NCI-H460 (cell line): ENCODE data around the gene RILPL1. TPM values are rescaled to one million over a fixed set of nuclear protein-coding genes. Genes with fewer than 3 reads are reported as not detected.
"Not testable (repeated sequence)": the region's sequence is repeated elsewhere in the genome, so short reads cannot be mapped to it uniquely, and the experiment has no call there.

Experiments used
- DNase-seq: peaks from one replicate; pipeline ENCODE4 v3.0.0-alpha.2; 2016; ENCODE audit warnings: low read depth; ENCODE audit errors: extremely low read depth
- total RNA-seq: library from RNA; depleted of rRNA; stranded (reverse); fragments of >200 nt; shearing (Covaris generic); gene quantifications from 2 replicates; pipeline ENCODE4 v1.2.3, GENCODE V29; 2014

The RILPL1 gene
- total RNA-seq, 1 experiment from 2014 or later = 12.5 TPM

DNA sequence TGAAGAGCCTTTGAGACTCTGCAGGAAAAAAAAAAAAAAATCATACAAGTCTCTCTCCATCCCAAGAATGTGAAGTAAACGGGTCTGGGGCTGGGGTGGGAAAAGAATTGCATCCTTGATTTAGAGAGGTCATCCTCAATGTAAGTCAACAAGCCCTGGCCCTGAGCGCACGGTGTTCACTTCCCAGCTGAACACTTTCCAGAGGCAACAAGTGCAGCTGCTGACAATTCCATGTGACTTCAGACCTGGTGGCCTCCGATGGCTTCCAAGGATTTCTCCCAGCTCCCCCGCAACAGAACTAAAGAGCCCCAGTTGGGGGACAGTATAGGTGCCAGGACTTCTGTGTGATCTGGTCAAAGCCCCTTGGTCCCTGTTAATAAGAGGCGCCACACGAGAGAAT is 2.4 kb downstream of the RILPL1 start:
- no peak for DNase-seq

DNA sequence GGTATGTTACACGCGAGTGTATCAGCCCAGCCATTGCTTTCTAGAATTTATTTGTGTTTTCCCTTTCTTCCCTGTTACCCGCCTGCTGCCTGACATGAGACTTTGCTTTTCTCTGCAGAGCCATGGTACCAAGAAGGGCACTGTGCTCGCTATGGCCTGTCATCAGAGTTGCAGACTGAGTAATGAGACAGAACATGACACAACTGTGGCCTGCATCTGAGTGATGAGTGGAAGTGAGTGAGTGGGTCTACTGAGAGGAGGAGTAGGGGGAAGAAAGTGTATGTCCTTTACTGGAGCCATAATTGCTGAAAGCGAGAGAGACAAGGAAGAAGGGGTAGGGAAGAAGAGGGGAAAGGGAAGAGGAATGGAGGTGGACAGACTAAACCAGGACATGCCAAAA is 2.9 kb downstream of the RILPL1 start:
- no peak for DNase-seq

DNA sequence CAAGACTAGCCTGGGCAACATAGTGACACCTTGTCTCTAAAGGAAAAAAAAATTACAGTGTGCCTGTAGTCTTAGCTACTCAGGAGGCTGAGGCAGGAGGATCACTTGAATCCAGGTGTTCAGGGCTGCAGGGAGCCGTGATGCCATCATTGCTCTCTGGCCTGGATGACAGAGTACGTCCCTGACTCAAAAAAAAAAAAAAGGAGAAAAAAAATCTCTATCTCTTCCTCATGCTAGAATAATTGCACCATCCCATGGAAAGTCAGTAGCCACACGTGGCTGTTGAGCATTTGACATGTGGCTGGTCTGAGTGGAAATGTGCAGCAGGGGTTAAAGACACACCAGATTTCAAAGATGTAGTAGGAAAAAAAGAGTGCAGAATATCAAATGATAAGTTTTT is 3.8 kb downstream of the RILPL1 start:
- DNase-seq = no peak

DNA sequence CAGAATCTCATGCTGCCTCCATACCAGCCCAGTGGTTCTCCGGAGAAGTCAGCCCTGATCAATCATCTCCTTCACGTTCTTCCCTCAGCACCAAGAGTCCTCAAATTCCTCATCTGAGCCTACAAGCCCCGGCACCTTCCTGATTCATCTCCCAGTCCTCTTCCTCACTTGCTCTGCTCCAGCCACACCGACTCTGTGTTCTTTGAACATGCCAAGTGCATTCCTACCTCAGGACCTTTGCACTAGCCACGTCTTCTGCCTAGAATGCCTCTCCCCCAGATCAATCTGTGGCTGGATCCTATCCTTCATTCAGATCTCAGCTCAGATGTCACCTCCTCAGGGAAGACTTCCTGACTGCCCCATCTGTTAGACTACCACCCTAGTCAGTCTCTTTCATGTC is 4.7 kb downstream of the RILPL1 start:
- no peak for DNase-seq

DNA sequence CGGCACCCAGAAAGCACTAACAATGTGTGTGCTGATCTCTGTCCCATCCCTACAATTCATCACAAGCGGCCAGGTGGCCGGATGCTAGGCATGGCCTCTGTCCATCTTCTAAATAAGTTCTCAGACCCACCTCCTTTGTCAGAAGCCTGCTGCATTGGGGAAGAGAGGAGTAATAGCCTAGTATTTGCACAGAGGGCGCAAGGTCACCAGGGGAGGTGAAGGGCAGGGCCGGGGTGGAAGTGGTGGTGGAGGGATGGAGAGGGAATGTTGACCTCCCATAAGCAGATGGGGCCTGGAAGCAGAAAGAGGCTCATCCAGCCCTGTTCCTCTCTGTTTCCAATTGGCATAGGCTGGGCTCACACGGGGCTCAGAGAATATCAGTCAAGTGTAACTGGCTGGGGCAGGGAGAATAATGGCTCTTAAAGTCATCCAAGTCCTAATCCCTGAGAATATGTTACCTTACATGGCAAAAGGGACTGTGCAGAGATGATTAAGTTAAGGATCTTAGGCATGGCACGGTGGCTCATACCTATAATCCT is 6.9 kb downstream of the RILPL1 start:
- no peak for DNase-seq

DNA sequence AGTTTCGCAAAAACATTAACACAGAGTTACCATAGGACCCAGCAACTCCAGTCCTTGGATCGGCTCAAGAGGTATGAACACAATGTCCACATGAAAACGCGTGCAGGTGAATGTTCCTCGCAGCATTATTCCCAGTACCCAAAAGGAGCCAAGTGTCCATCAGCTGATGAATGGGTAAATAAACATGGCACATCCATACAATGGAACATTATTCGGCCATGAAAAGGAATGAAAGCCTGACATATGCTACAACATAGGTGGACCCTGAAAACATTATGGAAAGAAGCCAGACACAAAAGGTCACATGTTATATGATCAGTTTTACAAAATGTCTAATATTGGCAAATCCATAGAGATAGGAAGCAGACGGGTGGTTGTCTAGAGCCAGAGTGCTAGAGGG is 9.1 kb downstream of the RILPL1 start:
- no peak for DNase-seq

DNA sequence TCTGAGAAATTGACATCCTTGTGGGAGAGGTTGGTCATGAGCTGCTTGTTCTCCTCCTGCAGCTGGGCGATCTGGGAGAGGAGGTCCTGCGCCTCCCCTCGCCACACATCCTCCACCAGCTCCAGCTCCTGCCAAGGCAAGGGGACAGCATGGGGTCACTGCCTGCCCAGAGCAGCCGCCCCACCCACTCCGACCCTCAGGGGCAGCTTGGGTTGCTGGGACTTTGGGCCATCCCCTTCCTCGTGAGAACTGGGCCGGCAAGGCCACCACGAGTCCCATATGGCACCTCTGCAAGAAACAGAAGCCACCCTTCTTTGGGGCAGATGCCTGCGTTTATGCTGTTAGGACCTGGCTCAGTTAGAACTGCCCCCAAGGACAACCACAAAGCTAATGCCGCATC is 10.0 kb downstream of the RILPL1 start:
- no peak for DNase-seq

DNA sequence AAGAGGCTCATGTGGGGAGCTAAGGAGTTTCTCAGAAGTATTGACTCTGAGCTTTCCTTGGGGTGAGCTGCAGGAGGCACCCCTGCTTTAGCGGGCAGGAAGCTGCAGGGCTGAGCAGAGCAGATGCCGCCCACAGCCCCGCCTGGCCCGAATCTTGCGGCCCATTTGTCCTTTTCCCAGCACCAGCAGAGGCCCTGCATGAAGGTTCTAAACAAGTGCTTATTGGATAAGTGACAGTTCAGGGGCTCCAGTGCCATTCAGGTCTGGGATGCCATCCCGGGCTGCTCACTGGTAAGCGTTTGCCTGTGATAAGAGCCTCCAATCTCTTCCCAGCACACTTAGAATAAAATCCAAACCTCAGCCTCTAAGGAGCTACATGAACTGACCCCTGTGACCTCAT is 11.4 kb downstream of the RILPL1 start:
- no peak for DNase-seq

DNA sequence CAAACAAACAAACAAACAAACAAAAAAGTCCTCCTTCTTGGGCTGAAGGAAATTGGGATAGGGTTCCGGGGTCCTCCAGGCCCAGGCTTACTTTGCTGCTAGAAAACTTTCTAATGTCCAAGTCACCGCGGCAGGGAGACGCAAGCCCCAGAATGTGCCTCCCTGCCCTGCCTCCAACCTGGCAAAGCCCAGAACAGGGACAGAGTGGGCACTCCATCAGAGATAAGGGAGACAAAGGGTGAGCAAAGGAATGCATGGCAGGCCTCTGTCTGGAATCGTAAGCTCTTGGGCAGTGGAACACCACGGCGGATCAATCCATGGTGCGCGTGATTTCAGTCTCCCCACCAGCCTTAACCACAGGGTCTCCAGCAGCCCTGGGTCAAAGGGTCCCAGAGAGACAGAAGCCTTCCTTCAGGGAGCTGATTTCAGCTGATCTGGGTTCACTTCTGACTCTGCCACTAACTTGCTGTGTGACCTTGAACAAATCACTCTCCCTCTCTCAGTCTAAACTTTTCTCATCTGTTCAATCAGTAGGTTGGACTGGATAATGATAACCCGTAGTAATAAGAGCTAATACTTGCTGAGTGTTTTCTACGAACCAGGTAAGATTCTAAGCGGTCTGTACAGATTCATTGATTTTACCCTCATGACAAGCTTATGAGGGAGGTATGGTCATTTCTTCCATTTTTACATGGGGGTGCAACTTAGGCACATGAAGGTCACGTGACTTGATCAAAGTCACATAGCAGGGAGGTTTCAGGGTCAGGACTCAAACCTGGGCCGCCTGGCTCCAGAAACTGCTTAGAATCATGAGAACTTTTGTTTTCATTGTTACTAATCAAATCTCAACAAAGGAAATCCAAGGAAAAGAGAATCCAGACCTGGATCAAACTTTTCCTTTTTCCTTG is 12.7 kb downstream of the RILPL1 start:
- no peak for DNase-seq

DNA sequence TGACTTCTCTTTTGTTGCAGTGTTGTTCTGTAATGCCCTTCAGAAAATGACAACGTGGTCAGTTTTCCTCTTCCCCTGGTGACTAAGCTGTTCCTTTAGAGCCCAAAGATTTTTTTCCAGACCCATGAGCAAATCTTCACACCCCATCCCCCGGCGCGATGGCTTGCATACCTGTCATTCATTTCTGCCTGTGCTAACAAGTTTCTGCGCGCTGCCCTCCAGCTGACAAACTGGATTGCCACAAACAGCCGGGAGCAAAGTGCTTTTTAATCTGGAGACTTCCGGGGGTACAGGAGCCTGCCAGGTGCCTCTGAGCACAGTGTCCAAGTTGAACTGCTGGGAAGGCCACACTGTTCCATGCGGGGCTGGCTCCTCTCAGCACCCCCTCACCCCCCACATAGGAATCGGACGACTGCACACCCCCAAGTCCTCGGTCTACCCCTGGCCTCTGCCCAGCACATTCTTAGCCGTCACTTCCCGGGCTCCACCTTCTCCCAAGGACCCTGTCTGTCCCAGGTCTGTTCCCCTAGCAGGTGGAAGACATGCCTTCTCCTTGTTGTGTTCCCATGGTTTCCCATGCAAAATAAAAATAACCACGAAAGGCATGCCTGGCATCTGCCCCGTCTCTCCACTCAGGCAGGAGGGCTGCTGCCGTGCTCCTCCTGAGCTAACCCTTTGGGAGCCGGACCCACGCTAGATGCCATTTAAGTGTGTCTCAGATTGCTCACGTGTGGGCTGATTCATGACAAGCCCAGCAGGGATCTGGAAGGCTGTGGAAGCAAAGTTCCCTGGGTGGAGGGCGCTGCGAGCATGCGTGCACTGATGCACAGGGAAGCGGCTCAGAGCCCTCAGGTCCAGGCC is 14.1 kb downstream of the RILPL1 start:
- DNase-seq = no peak

DNA sequence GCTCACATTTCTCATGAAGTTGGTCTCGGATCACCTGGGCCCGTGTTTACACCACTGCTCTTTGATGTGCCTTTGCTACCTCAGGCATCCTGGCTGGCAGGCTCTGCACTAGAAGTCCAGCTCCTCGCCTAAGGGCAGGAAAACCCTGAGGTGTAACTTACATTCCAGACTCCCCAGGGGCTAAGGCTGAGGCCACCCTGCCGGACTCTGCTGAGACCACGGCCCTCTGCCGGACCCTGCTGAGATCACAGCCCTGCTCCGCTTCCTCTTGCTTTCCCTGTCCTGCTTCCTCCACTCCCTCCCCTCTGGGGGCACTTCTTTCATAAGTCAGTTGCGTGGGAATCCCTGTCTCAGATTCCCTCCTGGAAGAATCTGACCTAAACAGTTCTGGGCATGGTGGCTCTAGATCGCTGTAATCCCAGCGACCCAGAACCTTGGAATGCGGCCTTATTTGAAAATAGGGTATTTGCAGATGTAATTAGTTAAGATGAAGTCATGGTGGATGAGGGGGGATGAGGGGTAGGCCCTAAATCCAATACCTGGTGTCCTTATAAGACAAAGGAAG is 17.2 kb downstream of the RILPL1 start:
- DNase-seq = no peak

DNA sequence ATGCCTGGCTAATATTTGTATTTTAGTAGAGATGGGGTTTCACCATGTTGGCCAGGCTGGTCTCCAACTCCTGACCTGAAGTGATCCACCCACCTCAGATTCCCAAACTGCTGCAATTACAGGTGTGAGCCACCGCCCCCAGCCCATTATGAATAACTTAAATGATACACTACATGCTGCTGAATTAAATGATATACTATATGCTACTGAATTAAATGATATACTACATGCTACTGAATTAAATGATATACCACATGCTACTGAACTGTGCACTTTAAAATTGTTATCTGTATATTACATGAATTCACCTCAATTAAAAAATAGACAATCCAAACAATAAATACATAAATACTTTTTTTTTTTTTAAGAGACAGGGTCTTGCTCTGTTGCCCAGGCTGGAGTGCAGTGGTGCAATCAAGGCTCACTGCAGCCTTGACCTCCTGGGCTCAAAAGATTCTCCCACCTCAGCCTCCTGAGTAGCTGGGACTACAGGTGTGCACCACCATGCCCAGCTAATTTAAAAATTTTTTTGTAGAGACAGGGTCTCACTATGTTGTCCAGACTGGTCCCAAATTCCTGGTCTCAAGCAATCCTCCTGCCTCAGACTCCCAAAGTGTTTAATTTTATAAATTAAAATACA is 18.8 kb downstream of the RILPL1 start:
- DNase-seq = not testable (repeated sequence)

DNA sequence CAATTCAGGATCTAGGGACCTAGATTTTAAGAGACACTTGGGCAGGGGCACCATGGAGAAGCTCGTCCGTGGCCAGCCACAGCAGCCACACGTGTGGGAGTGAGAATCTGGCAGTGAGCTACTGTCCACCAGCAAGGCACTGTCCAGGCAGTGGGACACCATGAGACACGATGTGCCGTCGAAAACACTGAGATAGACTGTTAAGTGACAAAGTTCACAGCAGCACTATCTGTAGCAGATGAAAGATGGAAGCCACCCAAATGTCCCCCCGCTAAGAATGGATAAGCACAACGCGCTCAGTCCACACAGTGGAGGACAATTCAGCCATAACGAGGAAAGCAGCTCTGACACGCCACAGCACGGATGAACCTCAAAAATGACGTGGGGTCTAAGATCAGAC is 19.7 kb downstream of the RILPL1 start:
- no peak for DNase-seq

DNA sequence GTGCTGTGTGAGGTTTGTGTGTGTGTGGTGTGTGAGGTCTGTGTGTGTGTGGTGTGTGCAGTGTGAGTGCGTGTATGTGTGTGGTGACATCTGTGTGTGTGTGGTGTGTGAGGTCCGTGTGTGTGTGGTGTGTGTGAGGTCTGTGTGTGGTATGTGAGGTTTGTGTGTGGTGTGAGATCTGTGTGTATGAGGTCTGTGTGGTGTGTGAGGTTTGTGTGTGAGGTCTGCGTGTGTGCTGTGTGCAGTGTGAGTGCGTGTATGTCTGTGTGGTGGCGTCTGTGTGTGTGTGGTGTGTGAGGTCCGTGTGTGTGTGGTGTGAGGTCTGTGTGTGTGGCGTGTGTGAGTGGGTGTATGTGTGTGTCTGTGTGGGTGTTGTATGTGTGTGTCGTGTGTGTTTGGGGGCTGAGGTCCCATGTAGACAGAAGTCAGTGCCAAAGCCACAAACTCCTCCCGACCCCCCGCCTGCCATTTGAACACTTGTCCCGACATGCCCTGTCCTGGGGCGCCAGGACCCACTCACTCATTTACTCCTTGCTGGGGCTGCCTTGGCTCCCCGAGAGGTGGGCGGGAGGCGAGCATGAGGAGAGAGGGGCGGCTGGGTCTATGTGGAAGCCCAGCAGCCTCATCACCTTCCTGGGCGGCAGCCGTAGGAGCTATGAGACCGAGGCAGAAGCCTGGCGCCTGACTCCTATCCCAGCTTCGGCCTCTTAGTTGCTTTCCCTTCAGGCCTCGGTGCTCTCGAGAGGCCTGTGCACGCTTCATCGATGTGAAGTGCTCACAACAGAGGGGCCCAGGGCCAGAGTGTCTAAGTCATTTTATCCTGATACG is 20.5 kb downstream of the RILPL1 start:
- no peak for DNase-seq

DNA sequence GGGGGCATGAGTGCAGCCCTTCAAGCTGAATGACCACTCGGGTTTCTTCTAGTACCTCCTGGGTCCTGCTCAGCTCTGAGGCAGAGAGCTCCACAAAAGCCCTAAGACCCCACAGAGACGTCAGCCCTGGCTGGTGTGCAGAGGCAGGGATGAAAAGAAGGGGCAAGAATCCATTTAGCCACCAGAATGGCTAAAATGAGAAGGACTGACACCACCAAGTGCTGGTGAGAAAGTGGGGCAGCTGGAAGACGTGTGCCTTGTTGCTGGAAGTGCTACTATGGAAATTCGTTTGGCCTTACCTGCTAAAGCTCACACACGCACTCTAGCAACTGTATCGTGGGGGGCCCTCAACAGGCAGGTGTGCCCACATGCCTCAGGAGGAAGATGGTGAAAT is 26.7 kb downstream of the RILPL1 start:
- DNase-seq = no peak

DNA sequence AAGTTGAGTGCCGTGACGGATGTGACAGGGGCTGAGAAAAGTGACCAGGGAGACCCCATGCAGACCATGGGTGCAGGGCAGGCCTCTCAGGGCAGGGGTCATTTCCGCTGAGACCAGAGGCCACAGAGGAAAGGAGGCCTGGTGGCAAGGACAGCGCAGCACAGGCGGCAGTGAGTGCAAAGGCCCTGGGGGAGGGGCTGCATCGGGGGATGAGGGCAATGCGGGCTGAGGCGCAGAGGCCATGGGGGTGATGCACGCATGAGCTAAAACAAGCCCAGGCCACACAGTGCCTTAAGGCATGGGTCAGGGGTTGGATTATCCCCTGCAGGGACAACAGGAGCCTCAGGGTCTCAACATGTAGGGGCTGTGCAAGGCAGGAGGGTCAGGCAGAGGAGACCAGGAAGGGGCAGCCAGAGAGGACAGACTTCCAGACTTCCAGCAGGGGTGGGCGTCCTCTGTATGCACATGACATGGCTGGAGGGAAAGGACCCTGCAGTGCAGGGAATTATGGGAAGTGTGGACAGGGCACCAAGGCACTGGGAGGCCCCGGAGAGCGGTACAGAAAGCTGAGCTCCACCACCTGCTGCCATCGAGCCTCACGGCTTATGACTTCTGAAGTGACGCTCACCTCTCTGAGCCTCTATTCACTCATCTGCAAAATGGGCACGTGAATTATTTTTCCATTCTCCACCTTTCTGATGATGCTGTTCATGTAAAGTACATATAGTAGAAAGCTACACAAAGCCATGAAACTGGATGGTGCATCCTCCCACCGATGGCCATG is 27.3 kb downstream of the RILPL1 start:
- no peak for DNase-seq

DNA sequence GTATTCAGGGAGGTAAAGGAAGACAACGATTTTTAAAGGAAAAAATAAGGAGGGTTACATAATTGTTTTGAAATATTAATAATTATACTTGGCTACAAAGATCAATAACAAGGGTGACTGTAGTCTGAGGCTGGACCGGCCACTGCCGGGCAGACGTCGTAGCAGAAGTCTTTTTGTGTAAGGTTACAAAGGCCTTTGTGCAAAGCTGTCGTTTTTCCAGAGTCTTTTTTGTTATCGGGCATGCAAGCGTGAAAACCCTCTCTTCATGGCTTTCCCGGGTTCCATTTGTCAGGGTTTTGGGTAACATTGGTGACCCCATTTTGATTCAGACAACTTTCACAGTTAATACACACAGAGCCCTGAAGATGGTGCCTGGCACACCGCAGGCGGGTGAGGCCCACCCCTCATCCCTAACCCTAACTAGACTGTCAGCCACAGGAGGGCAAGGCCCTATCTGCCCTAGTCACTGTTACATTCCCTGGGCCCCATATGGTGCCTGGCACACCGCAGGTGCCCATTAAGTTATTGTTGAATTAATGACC is 31.3 kb downstream of the RILPL1 start:
- no peak for DNase-seq

DNA sequence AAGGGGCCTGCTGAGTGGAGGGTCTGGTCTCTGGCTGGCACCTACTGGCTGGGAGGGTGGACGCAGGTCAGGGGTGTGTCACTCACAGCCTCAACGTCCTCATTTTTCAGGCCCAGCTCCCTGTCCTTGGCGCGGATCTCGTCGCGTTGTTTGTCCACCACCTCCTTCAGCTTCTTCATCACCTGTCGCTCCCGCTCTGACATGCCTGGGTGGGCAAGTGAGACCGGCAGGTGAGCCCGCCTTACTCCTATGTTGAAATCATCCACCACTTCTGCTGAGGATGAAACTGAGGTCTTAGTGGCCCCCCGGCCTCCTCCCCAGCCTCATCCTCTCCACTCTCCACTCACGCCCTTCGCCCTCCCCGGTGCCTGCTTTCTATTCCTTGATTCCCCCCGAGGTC is 34.2 kb downstream of the RILPL1 start:
- DNase-seq = no peak
